GM18909 (cell line): ENCODE results near the gene NCAPH2.
"Not testable (repeated sequence)": the region's sequence is repeated elsewhere in the genome, so short reads cannot be mapped to it uniquely, and the experiment has no call there.

ENCODE experiments used
- ATAC-seq: cut with Tn5 transposase; IDR thresholded peaks from one replicate; pipeline ENCODE4 v1.9.1; 2021; ENCODE audit warnings: mild to moderate bottlenecking; ENCODE audit not compliant: unreplicated experiment, poor library complexity

The NCAPH2 gene

GRCh38 chr22:50516891-50517290 is 8.9 kb downstream of the NCAPH2 start:
- no peak for ATAC-seq

GRCh38 chr22:50517495-50518260 is 9.7 kb downstream of the NCAPH2 start:
- no peak for ATAC-seq

- ATAC-seq, result no peak
Measured at GRCh38 chr22:50518606-50519005, 10.6 kb downstream of the NCAPH2 start.

- no peak for ATAC-seq
Measured at GRCh38 chr22:50519151-50519550, 11.1 kb downstream of the NCAPH2 start.

GRCh38 chr22:50520184-50520583 is 12.2 kb downstream of the NCAPH2 start:
- not testable (repeated sequence) for ATAC-seq

GRCh38 chr22:50520826-50521453 is 12.9 kb downstream of the NCAPH2 start:
- no peak for ATAC-seq

- ATAC-seq, result no peak
Measured at GRCh38 chr22:50521710-50522109, 13.7 kb downstream of the NCAPH2 start.

GRCh38 chr22:50522208-50522805 is 14.3 kb downstream of the NCAPH2 start:
- ATAC-seq, result no peak

GRCh38 chr22:50522806-50523438 is 14.9 kb downstream of the NCAPH2 start:
- ATAC-seq, result no peak

GRCh38 chr22:50523458-50523805 is 15.4 kb downstream of the NCAPH2 start:
- ATAC-seq, result no peak

GRCh38 chr22:50523806-50524675 is 16.0 kb downstream of the NCAPH2 start:
- ATAC-seq, result no peak

- ATAC-seq, result no peak
Measured at GRCh38 chr22:50524676-50525103, 16.7 kb downstream of the NCAPH2 start.

- peak; percentile 47 for ATAC-seq
Measured at GRCh38 chr22:50525104-50525857, 17.3 kb downstream of the NCAPH2 start, which contains the start of gene SCO2. Gene SCO2 (minus strand): TSS chr22:50525598. CDS start chr22:50524411, 1,187 bp downstream.

- peak; percentile 23 for ATAC-seq
Measured at GRCh38 chr22:50525858-50526107, 17.8 kb downstream of the NCAPH2 start.

- ATAC-seq, result peak; percentile 27
Measured at GRCh38 chr22:50526108-50526833, 18.2 kb downstream of the NCAPH2 start.

- ATAC-seq, result no peak
Measured at GRCh38 chr22:50526834-50527801, 19.1 kb downstream of the NCAPH2 start.

GRCh38 chr22:50527921-50528681 is 20.1 kb downstream of the NCAPH2 start:
- ATAC-seq, result no peak
